Ramos (cell line): ENCODE measurements around the gene CPLANE1.
"Not testable (repeated sequence)": the region's sequence is repeated elsewhere in the genome, so short reads cannot be mapped to it uniquely, and the experiment has no call there.

Experiments used
- in situ Hi-C: fragments of 300-500 bp; cut with MboI; formaldehyde crosslinking; loops from one replicate; pipeline ENCODE4 v1.14.3; 2022; ENCODE audit warnings: low sequenced_read_pairs; ENCODE audit not compliant: unreplicated experiment

The CPLANE1 gene

GRCh38 chr5:37248970-37249814 is at the start of gene CPLANE1:
Gene CPLANE1, minus strand, starts transcription at chr5:37249376. Its CDS starts 1,678 bp downstream, at chr5:37247698.
- in situ Hi-C loops, result no loop called here

GRCh38 chr5:37296313-37296712 is 47.1 kb upstream of the CPLANE1 start:
- in situ Hi-C loops, result not testable (repeated sequence)

GRCh38 chr5:37283214-37283820 is 34.1 kb upstream of the CPLANE1 start:
- in situ Hi-C loops, result no loop called here

- in situ Hi-C loops, result no loop called here
Observed at GRCh38 chr5:37275511-37275910, 26.3 kb upstream of the CPLANE1 start.

GRCh38 chr5:37272511-37272910 is 23.3 kb upstream of the CPLANE1 start:
- in situ Hi-C loops, result no loop called here

GRCh38 chr5:37268100-37268499 is 18.9 kb upstream of the CPLANE1 start:
- in situ Hi-C loops, result not testable (repeated sequence)

GRCh38 chr5:37255774-37256358 is 6.7 kb upstream of the CPLANE1 start:
- in situ Hi-C loops, result no loop called here

GRCh38 chr5:37254581-37254980 is 5.4 kb upstream of the CPLANE1 start:
- in situ Hi-C loops, result no loop called here

GRCh38 chr5:37251665-37252064 is 2.5 kb upstream of the CPLANE1 start:
- in situ Hi-C loops, result no loop called here

- in situ Hi-C loops, result no loop called here
Observed at GRCh38 chr5:37249815-37250164, 614 bp upstream of the CPLANE1 start.

- in situ Hi-C loops, result no loop called here
Observed at GRCh38 chr5:37248421-37248969, 681 bp downstream of the CPLANE1 start.

- in situ Hi-C loops, result no loop called here
Observed at GRCh38 chr5:37247496-37247895, 1.7 kb downstream of the CPLANE1 start.

- in situ Hi-C loops, result no loop called here
Observed at GRCh38 chr5:37247036-37247435, 2.1 kb downstream of the CPLANE1 start.

GRCh38 chr5:37234288-37234687 is 14.9 kb downstream of the CPLANE1 start:
- in situ Hi-C loops, result no loop called here

GRCh38 chr5:37226377-37226776 is 22.8 kb downstream of the CPLANE1 start:
- in situ Hi-C loops, result no loop called here

GRCh38 chr5:37222181-37222580 is 27.0 kb downstream of the CPLANE1 start:
- in situ Hi-C loops, result no loop called here

- in situ Hi-C loops, result not testable (repeated sequence)
Observed at GRCh38 chr5:37220426-37220825, 28.8 kb downstream of the CPLANE1 start.

- in situ Hi-C loops, result not testable (repeated sequence)
Observed at GRCh38 chr5:37219384-37219783, 29.8 kb downstream of the CPLANE1 start.

- in situ Hi-C loops, result no loop called here
Observed at GRCh38 chr5:37217976-37218375, 31.2 kb downstream of the CPLANE1 start.

GRCh38 chr5:37214550-37214949 is 34.6 kb downstream of the CPLANE1 start:
- in situ Hi-C loops, result no loop called here

- in situ Hi-C loops, result no loop called here
Observed at GRCh38 chr5:37212096-37212495, 37.1 kb downstream of the CPLANE1 start.
